ENCODE data around the gene SLC35G4. TPM values are rescaled to one million over a fixed set of nuclear protein-coding genes. Genes with fewer than 3 reads are reported as not detected.
"Not testable (repeated sequence)": the region's sequence is repeated elsewhere in the genome, so short reads cannot be mapped to it uniquely, and the experiment has no call there.

SLC35G4 gene
- total and polyA plus RNA-seq, 2 donors (not counting 1 experiment from before 2014, with no cell fraction given), result not detected

GRCh38 chr18:11647804-11648203 lies 38.4 kb downstream of the SLC35G4 start:
- H3K27me3 ChIP-seq (replicated peaks in 1 of 4; ENCODE audit: control extremely low read depth in 1 of 4, control insufficient read depth in 3 of 4, insufficient read depth in 4 of 4, low read length in 3 of 4); H3K9ac ChIP-seq (ENCODE audit: low read length); H3K4me1 ChIP-seq (ENCODE audit: control insufficient read depth in 2 of 2, insufficient read depth in 2 of 2, low read length in 2 of 2); DNase-seq; H3K27ac Mint-ChIP-seq; H3K79me2 ChIP-seq (ENCODE audit: control insufficient read depth, insufficient read depth, low read length); ATAC-seq (ENCODE audit: low read depth); intact Hi-C loops (cut with micrococcal nuclease); H3K4me2 ChIP-seq (replicated peaks; ENCODE audit: low read depth, low read length, poor library complexity, severe bottlenecking); H3K4me1 Mint-ChIP-seq; H3K9me3 Mint-ChIP-seq (ENCODE audit: insufficient read depth); H3K4me3 Mint-ChIP-seq; H3K4me3 ChIP-seq (ENCODE audit: control extremely low read depth in 1 of 5, extremely low read depth in 1 of 5, insufficient read depth in 1 of 5, low read depth in 2 of 5, low read length in 4 of 5); H3K27me3 Mint-ChIP-seq; H4K20me1 ChIP-seq (ENCODE audit: control insufficient read depth, insufficient read depth, low read length, poor library complexity, severe bottlenecking); POLR2A ChIA-PET; H2AFZ ChIP-seq (ENCODE audit: insufficient read depth, low read depth, low read length, poor library complexity, severe bottlenecking); H3K36me3 ChIP-seq (replicated peaks in 1 of 2; ENCODE audit: control extremely low read depth in 1 of 2, control insufficient read depth in 1 of 2, extremely low read depth in 1 of 2, insufficient read depth in 2 of 2, low read length in 1 of 2); H3K27ac ChIP-seq (ENCODE audit: low read length in 2 of 2); CTCF ChIA-PET: not testable (repeated sequence)
- WGBS (ENCODE audit: insufficient coverage), result 94% methylated on average over 22 of the region's 26 CpGs
- H3K9me3 ChIP-seq (ENCODE audit: control extremely low read depth in 1 of 3, control insufficient read depth in 2 of 3, insufficient read depth in 1 of 3, low read length in 2 of 3), result peaks cover 0 to 10% (median 0%) of the 10 kb centered on the region in 3 donors

GRCh38 chr18:11649839-11650238 lies 40.4 kb downstream of the SLC35G4 start:
- H3K27me3 Mint-ChIP-seq, result peaks cover 19% of the 10 kb centered on the region
- CTCF ChIA-PET, result no interaction called here
- POLR2A ChIA-PET, result no interaction called here
- H2AFZ ChIP-seq (ENCODE audit: insufficient read depth, low read depth, low read length, poor library complexity, severe bottlenecking), result no peak overlapping the region
- no peaks in the 10 kb centered on the region for H4K20me1 ChIP-seq (ENCODE audit: control insufficient read depth, insufficient read depth, low read length, poor library complexity, severe bottlenecking)
- no peak overlapping the region for H3K4me2 ChIP-seq (replicated peaks; ENCODE audit: low read depth, low read length, poor library complexity, severe bottlenecking)
- intact Hi-C loops (cut with micrococcal nuclease), result no loop called here
- H3K9me3 Mint-ChIP-seq (ENCODE audit: insufficient read depth), result peaks cover 4% of the 10 kb centered on the region
- no peaks in the 10 kb centered on the region for H3K4me1 Mint-ChIP-seq
- TF ChIP-seq CTCF (IDR thresholded peaks at IDR 0.05), result no peak
- H3K27ac ChIP-seq (ENCODE audit: low read length in 2 of 2), result no peak overlapping the region
- H3K9ac ChIP-seq (ENCODE audit: low read length), result no peak overlapping the region
- no peaks in the 10 kb centered on the region for H3K36me3 ChIP-seq (replicated peaks in 1 of 2; ENCODE audit: control extremely low read depth in 1 of 2, control insufficient read depth in 1 of 2, extremely low read depth in 1 of 2, insufficient read depth in 2 of 2, low read length in 1 of 2)
- ATAC-seq (ENCODE audit: low read depth), result no peak
- H3K79me2 ChIP-seq (ENCODE audit: control insufficient read depth, insufficient read depth, low read length), result no peaks in the 10 kb centered on the region
- peaks cover 0 to 12% (median 2%) of the 10 kb centered on the region in 4 experiments for H3K27me3 ChIP-seq (replicated peaks in 1 of 4; ENCODE audit: control extremely low read depth in 1 of 4, control insufficient read depth in 3 of 4, insufficient read depth in 4 of 4, low read length in 3 of 4)
- no peaks in the 10 kb centered on the region for H3K4me1 ChIP-seq (ENCODE audit: control insufficient read depth in 2 of 2, insufficient read depth in 2 of 2, low read length in 2 of 2)
- no peak overlapping the region for H3K4me3 Mint-ChIP-seq
- H3K9me3 ChIP-seq (ENCODE audit: control extremely low read depth in 1 of 3, control insufficient read depth in 2 of 3, insufficient read depth in 1 of 3, low read length in 2 of 3), result peaks cover 0 to 10% (median 0%) of the 10 kb centered on the region in 3 donors
- no peak for DNase-seq
- no peak overlapping the region for H3K4me3 ChIP-seq (ENCODE audit: control extremely low read depth in 1 of 5, extremely low read depth in 1 of 5, insufficient read depth in 1 of 5, low read depth in 2 of 5, low read length in 4 of 5)
- H3K27ac Mint-ChIP-seq, result no peak overlapping the region
- WGBS (ENCODE audit: insufficient coverage), result 97% methylated on average over 2 of the region's 4 CpGs

All from B cell (primary cell).